GM19324 (cell line): ENCODE results near the gene PHRF1.
"Not testable (repeated sequence)": the region's sequence is repeated elsewhere in the genome, so short reads cannot be mapped to it uniquely, and the experiment has no call there.

ENCODE experiments used
- ATAC-seq: cut with Tn5 transposase; IDR thresholded peaks from one replicate; pipeline ENCODE4 v1.9.1; 2021; ENCODE audit warnings: mild to moderate bottlenecking, moderate library complexity; ENCODE audit not compliant: unreplicated experiment, low FRiP score

Gene PHRF1

DNA sequence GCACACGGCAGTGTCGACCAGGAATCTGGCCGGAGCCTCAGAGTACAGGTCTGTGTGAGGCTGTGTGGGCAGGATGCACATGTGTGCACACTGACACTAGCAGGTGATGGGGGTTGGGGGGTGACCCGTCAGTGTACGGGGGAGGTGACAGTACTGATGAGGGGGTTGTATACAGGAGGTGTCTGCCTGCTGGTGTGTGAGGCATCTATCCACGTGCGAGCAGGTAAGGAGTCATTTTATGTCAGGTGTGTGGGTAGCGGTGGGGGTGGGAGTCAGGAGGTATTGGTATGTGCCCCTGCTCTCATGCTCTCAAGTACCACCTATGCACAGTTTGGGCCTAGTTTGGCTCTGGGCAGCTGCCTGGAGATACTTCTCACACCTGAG, 4.5 kb upstream of the PHRF1 start:
- no peak for ATAC-seq

DNA sequence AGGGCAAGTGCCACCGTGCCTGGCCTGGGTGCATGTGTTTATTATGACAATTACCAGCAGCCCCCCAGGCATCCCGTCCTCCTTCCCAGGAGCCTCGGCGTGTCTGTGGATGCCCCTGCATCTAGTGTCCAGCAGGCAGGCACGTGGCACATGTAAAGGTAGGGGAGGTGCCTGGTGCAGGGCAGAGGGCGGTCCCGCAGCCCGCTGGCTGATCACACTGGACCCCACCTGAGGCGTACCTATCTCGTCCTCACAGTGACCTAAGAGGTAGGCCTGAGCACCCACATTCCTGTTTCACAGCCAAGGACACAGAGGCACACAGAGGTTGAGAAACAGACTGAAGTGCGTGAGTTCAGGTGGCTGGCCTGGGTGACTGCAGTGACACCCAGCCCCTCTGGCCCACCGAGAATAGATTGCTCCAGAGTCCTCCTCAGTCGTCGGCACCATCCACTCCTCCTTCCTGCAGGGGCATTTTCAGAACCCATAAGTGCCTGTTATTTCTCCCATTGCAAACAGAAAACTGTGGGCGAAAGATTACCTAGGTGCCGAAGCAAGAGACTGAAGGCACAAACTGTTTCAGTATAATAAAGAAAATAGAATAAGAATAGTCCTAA, 3.0 kb upstream of the PHRF1 start:
- no peak for ATAC-seq

DNA sequence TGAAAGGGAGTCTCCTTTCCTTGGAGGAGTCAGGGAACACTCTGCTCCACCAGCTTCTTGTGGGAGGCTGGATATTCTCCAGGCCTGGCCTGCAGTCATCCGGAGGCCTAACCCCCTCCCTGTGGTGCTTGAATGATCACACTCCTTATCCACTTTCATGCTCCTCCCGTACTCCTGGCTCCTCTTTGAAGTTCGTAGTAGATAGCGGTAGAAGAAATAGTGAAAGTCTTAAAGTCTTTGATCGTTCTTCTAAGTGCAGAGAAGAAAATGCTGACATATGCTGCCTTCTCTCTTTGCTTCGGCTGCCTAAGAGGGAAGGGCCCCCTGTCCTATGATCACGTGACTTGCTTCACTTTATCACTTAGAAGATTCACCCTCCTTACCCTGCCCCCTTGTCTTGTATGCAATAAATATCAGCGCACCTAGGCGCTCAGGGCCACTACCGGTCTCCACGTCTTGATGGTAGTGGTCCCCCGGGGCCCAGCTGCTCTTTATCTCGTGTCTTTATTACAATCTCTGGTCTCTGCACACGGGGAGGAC, 2.2 kb upstream of the PHRF1 start:
- not testable (repeated sequence) for ATAC-seq

DNA sequence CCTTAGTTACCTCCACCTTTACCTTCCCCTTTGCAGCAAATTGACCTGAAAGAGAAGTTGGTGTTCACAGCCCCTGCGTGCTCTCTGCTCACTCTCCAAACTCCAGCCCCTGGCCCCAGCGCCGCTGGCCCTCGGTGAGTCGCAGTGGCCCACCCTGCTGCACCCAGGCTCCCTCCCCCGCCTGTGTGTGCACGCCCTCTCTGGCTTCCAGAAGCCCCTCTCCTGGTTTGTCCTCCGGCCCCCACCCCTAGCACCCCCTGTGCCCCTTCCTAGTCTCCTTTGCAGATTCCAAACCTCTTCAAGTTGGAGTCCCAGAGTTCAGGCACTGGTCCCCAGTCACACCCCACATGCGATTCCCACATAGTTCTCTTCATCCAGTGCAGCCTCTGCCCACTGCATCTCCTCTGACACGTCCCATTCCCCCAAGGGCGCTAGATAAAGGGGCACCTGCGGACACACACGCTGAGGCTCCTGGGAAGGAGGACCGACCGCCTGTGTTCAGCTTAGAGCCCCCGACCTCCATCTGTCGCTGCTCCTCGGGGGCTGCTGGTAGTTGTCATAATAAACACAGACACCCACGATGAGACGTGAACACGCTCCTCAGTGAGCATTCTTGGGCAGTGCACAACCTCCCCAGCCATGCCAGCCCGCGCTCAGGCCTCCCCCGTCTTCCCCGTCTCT, 1.5 kb upstream of the PHRF1 start:
- no peak for ATAC-seq

DNA sequence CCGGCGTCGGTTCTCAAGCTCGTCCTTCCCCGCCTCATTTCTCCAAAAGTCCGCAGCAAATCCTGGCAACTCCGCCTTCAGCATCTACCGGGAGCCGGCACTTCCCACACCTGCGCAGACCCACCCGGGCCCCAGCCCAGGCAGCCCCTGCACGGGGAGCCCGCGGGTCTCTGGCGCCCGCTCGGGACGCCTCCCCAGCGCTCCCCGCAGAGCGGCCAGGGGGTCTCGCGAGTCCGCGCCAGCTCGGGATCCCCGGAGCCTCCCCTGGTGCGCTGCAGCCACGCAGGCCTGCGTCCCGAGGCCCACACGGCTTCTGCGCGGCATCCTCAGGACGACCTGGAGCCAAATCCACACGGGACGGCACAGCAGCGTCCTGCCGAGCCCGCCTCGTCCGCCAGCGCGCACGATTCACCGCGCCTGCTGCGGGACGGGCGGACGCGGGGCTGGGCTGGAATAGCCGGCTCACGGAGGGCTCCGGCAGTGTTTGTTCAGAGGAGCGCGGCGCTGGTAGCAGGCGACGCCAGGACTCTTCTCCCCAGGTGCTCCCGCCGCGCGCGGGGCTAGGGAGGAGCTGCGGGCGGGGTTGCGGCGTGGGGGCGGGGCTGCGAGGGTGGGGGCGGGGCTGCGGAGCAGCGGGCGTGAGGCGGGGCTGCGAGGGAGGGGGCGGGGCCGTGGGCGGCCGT, 816 bp upstream of the PHRF1 start:
- peak; percentile 39 for ATAC-seq

DNA sequence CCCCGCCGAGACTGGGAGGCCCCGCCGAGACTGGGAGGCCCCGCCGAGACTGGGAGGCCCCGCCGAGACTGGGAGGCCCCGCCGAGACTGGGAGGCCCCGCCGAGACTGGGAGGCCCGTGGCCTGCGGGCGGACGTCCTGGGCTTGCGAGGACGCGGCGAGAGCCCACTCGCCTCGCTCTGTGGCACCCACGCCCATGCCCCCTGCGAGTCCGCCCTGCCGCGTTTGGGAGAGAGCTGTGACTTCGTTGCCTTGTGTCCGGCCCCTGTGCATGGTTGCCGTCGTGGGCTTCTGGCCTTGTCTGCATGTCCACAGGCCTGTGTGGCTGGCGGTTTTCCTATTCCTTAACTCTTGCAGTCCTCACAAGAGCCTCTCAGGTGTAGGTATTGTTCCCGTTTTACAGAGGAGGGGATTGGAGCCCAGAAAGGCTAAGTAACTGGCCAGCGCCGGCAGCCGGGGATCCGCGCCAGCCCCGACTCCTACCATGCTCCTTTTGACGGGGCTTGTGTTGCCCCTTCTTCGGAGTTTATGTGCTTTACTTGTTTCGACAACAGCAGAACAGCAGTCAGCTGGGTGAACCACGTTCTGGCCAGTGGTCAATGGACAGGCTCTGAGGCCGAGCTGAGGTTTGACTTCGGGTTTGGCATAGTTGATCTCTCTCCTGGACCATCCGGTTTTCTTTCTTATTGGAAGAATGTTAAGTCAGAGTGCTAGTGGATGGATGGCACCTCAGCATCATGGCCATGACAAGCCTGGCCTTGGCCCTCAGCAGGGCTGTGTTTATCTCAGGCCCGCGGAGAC, 741 bp downstream of the PHRF1 start:
- ATAC-seq, result no peak

DNA sequence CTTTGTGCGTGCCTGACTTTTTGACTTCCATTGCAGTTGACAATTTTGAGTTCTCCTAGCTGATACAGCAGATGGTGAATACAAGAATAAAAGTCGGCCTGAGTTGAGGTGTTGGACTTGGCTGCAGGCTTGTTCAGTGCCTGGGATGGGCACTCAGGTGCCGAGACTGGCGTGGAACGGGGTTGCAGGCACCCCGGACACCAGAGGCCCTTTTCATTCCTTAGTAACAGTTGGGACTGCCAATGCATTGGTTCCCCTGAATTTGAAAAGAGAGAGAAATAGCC, 1.3 kb downstream of the PHRF1 start:
- no peak for ATAC-seq

DNA sequence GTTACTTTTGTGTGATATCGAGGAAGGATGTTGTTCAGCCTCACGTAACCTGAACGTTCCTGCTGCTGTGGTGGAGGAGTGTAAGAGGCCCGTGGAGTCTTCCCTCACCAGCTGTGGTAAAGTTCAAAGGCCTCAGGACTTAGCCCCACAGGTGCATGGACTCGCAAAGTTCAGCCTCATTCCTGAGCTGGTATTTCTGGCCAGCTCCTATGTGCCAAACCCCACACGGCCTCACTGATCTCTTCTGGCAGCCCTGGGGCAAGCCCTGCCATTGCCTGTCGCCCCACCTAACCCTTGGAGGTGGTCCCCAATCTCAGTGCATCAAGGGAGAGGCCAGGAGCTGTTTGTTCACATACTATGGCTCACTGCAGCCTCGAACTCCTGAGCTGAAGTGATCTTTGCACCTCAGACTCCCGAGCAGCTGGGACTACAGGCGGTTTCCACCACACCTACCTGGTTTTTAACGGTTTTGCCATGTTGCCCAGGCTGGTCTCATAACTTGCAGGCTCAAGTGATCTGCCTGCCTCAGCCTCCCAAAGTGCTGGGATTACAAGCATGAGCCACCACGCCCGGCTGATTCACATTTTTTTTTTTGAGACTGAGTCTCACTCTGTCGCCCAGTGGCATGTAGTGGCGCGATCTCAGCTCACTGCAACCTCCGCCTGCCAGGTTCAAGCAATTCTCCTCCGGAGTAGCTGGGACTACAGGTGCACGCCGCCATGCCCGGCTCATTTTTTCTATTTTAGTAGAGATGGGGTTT, 2.2 kb downstream of the PHRF1 start:
- no peak for ATAC-seq

DNA sequence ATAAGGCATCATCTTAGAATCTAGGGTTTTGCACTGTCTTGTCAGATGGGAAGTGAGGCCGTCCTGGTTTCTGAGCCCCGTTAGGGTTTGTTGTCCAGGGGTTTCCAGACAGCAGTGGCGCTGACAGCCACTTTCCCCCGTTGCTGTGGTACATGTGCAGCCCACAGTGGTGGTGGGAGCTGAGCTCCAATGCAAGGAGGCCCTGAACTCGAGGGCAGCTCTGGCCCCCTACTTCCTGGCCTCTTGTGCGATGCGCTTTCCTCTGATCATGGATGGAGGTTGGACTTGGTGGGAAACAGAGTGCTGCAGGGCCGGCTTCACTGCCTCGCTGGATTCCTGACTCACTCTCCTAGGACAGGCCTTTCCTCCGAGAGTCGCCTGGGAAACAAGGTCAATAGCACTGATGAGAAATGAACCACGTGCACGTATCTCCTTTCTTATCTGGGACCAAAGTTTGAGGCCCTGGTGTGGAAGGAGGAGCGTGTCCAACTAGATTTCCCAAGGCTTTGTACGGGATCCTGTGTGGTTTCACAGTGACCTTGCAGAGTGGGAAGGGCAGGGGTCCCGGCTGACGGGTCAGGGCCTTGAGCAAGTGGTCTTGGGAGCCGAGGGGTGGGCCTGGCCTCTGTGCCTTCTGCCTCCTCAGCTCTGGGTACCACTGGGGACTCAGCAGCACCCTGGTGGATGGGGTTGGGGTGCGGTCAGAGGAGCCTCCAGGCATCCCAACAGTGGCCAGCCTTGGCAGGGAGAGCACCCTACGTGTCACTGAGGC, 3.7 kb downstream of the PHRF1 start:
- no peak for ATAC-seq

DNA sequence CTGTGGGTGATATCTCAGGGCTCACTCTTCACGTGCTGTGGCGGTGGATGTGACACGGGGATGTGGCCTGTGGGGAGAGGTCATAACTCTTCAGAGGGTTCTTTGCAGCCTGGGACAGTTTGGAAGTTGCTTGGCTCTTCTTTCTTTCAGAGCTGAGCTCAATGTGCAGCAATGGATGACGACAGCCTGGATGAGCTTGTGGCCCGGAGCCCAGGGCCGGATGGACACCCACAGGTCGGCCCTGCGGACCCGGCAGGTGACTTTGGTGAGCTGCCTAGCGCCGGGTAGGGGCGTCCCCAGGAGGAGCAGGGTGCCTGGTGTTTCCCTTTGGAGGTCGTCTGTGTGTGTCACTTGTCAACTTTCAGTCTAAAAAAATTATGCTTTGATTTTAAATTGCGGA, 5.1 kb downstream of the PHRF1 start:
- no peak for ATAC-seq

DNA sequence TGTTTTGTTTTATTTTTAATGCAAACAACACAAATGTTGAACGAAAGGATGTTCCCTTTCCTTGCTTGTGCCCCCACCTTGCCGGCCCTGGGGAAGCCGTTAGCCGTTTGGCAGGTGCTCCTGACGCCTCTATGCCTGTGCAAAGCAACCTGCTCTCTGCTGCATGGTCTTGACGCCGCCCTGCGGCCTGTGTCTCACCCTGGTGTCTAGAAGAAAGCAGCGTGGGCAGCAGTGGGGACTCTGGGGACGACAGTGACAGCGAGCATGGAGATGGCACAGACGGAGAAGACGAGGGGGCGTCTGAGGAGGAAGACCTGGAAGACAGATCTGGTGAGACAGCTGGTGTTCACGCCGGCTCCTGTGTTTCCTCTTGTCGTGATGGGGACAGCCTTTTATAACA, 5.5 kb downstream of the PHRF1 start:
- ATAC-seq, result no peak

DNA sequence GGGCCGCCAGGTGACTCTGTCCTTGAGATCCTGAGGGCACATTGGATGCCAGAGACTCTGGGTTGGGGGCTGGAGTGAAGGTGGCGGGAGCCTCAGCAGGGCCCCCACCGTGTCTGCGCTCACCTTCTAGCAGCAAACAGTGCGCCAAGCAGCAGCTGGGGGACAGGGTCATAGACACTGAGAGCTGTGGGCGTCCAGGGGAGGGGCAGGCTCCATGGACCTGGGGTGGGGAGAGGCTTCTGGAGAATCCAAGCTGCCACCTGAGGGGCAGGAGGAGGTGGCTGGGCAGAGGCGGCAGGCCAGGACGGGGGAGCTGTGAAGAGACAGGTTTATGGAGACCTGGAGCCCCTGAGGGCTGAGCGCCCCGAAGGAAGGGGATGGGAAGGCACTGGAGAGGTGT, 8.0 kb downstream of the PHRF1 start:
- no peak for ATAC-seq

DNA sequence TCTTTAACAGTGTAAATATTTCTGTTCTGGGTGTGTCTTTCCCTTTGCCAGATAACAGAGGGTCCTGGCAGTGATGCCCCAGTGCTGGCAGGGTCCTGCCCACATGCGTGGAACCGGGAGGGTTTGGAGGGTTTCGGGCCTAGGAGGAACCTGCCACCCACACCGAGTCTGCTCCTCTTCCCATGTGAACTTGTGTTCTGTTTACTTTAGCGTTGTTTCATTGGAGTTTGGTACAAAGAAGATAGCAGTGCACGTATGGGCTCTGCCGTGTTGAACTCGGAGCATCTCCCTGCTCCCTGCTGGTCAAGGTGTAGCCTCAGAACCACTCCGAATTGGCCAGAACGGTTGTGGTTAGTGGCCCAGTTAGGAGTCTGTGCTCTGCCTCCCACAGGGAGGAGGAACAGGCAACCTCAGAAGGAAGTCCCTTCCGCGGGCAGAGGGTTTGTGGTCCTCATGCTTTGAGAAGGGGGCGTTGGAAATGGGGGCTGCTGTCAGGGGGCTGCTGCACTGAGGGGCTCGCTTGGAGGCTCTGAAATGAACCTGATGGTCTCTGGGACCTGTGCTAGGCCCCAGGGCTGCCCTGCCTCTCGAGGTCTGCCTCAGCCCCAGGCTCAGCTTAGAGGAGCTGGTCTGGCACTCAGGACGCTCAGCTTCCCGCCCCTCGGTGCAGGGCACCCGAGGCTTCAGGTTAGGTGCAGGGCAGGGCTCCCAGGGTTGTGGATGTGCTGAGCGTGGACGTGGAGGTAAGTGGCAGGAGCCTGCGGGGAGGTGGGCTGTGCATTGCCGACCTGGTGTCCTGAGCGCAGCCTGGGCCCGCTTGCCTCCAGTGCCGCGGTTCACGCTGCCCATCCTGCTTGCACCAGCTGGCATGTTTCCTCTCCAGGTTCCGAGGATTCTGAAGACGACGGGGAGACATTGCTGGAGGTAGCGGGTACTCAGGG, 10.4 kb downstream of the PHRF1 start:
- no peak for ATAC-seq

DNA sequence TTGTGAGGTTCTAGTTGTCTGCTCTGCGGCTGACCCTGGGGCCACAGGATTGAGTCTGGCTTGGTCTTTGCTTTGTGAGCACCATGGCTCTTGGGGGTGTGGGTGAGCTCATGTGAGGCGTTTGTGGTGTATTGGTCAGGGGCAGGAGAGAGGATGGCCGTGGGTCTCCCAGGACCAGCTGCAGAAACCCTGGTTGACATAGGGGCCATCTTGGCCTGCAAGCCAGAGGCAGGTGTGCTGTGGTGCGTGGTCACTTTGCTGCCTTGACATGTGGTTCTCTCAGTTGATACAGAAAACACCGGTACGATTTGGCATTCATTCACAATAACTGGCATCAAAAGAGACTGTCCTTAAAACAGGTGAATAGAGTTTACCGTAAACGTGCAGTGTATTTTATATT, 11.3 kb downstream of the PHRF1 start:
- ATAC-seq, result no peak

DNA sequence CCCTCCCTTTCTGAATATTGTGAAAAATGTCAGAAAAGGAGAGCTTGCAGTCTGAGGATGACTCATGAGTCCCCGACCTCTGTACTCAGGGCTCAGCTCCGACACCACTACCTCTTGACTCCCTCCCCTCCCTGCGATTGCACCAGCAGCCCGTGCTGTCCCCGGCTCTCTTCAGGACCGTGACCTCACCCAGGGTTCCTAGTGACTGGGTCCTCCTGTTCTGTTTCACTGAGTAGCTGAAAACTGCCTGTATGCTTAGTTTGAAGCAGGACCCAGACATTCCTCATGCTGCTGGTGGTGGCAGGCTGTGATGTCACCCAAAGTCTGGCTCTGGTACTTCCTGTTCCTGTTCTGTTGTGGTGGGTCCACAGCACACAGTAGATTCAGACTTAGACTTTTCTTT, 11.7 kb downstream of the PHRF1 start:
- ATAC-seq, result no peak

DNA sequence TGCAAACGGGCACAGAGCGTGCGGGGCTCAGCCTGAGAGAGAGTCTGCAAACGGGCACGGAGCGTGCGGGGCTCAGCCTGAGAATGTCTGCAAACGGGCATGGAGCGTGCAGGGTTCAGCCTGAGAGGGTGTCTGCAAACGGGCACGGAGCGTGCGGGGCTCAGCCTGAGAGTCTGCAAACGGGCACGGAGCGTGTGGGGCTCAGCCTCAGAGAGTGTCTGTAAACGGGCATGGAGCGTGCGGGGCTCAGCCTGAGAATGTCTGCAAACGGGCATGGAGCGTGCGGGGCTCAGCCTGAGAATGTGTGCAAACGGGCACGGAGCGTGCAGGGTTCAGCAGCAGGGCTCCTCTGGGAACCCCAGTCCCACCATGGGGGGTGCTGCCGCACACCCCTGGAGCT, 13.5 kb downstream of the PHRF1 start:
- no peak for ATAC-seq

DNA sequence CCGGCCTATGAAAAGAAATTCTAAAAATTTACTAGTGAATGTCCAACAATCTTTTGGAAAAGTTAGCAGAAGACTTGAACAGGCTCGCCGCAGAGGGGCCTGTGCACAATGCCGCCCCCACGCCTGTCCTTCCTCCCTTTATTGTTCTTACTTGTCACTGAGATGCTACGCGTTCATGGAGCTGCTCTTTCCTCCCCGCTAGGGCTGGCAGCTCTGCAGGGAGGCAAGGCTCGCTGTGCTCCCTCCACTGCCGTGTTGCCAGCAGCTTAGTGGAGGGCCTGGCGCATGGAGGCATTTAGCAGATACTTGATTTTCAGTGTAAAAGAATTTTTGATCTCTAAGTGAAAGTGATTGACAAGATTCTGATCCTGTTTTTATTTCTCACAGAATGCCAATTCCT, 14.7 kb downstream of the PHRF1 start:
- ATAC-seq, result no peak

DNA sequence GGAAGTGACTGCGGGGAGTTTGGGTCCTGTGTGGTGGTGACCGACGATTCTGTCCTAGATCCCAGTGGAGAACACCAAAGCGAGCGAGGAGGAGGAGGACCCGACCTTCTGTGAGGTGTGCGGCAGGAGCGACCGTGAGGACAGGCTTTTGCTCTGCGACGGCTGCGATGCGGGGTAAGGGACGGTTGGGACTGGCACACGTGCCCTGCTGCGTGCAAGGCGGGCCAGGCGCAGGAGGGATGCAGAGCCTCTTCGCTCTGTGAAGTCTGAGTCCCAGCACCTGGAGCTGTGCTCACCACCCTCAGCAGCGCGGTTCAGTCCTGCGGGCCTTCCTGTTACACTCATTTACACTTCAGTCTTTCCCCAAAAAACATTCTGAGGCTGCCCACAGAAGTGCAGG, 16.2 kb downstream of the PHRF1 start:
- no peak for ATAC-seq

DNA sequence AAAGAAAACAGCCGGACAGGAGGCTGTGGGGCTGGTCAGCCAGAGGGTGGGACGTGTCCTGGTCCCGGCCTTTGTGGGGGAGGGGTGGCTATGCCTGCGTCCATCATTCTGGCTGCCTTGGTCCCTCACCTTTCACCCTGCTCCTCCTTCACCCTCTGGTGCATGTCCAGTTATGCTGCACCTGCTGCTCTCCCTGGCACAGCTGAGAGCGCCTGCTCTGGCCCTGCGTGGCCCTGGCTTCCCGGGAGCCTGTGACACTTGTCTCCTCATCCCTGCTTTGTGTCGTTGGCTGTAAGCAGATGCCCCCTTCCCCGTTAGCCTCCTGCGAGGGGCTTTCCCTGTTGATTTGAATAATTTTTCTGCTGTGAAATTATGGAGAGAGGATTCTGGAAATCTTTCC, 16.6 kb downstream of the PHRF1 start:
- ATAC-seq, result no peak
